Hepatocyte (in vitro differentiated cells): ENCODE results near the gene LALBA.
"Not testable (repeated sequence)": the region's sequence is repeated elsewhere in the genome, so short reads cannot be mapped to it uniquely, and the experiment has no call there.

Experiments
- EZH2 ChIP-seq: fragments of 200-600 bp; sonication (generic); IDR thresholded peaks from 2 replicates; pipeline ENCODE4 v1.6.1; 2016; ENCODE audit warnings: antibody characterized with exemption, mild to moderate bottlenecking, borderline replicate concordance
- EZH2phosphoT487 ChIP-seq: fragments of 200-600 bp; sonication (generic); IDR thresholded peaks from one replicate; pipeline ENCODE4 v1.6.1; 2018; ENCODE audit warnings: antibody characterized with exemption, mild to moderate bottlenecking, low read depth, moderate library complexity; ENCODE audit not compliant: unreplicated experiment, severe bottlenecking
- TF ChIP-seq, protein P1 (sequence below): fragments of 200-600 bp; sonication (generic); IDR thresholded peaks from 2 replicates; pipeline ENCODE4 v1.5.1; 2016; ENCODE audit warnings: antibody characterized with exemption, mild to moderate bottlenecking; ENCODE audit not compliant: poor library complexity

DNA sequence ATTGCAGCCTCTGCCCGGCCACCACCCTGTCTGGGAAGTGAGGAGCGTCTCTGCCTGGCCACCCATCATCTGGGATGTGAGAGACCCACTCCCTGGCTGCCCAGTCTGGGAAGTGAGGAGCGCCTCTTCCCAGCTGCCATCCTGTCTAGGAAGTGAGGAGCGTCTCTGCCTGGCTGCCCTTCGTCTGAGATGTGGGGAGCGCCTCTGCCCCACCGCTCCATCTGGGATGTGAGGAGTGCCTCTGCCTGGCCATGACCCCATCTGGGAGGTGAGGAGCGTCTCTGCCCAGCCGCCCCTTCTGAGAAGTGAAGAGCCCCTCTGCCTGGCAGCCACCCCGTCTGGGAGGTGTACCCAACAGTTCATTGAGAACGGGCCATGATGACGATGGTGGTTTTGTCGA is 18.2 kb downstream of the LALBA start:
- TF ChIP-seq, protein P1, sequence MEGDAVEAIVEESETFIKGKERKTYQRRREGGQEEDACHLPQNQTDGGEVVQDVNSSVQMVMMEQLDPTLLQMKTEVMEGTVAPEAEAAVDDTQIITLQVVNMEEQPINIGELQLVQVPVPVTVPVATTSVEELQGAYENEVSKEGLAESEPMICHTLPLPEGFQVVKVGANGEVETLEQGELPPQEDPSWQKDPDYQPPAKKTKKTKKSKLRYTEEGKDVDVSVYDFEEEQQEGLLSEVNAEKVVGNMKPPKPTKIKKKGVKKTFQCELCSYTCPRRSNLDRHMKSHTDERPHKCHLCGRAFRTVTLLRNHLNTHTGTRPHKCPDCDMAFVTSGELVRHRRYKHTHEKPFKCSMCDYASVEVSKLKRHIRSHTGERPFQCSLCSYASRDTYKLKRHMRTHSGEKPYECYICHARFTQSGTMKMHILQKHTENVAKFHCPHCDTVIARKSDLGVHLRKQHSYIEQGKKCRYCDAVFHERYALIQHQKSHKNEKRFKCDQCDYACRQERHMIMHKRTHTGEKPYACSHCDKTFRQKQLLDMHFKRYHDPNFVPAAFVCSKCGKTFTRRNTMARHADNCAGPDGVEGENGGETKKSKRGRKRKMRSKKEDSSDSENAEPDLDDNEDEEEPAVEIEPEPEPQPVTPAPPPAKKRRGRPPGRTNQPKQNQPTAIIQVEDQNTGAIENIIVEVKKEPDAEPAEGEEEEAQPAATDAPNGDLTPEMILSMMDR, result not testable (repeated sequence)
- not testable (repeated sequence) for TF ChIP-seq EZH2, EZH2phosphoT487
